Transverse colon (tissue), 4 donors: ENCODE data around the gene IMMP2L. TPM values are rescaled to one million over a fixed set of nuclear protein-coding genes. Genes with fewer than 3 reads are reported as not detected.

Experiments
- DNase-seq: peaks from one replicate; pipeline ENCODE4 v3.0.0-alpha.2; 2019
- H3K27ac ChIP-seq, 4 donors: fragments of 200-600 bp; sonication (generic); 2 replicates each; pipeline ENCODE4 v1.5.1; 2016 to 2018; ENCODE audit warnings: inconsistent platforms in 4 of 4
- H3K27me3 ChIP-seq: fragments of 200-600 bp; sonication (generic); 2 replicates; pipeline ENCODE4 v1.5.1; 2017; ENCODE audit warnings: inconsistent platforms
- H3K36me3 ChIP-seq, 4 donors: fragments of 200-600 bp; sonication (generic); 2 replicates each; pipeline ENCODE4 v1.5.1; 2017 to 2019; ENCODE audit warnings: inconsistent platforms in 4 of 4
- H3K4me1 ChIP-seq, 4 donors: fragments of 200-600 bp; sonication (generic); 2 replicates each; pipeline ENCODE4 v1.5.1; 2017 to 2020; ENCODE audit warnings: inconsistent platforms in 4 of 4
- H3K4me3 ChIP-seq, 4 donors: fragments of 200-600 bp; sonication (generic); 1 replicate in 1 of 4; 2 replicates in 3 of 4; pipeline versions ENCODE4 v1.5.1 to v1.6.1; 2017 to 2019; ENCODE audit warnings: inconsistent platforms in 4 of 4
- H3K9me3 ChIP-seq, 2 donors: fragments of 200-600 bp; sonication (generic); 2 replicates each; pipeline ENCODE4 v1.5.1; 2017 to 2019; ENCODE audit warnings: inconsistent platforms in 2 of 2
- CTCF ChIP-seq, 5 experiments: fragments of 200-600 bp in 3 of 5; fragments of 450-650 bp in 2 of 5; sonication (generic) in 3 of 5; IDR thresholded peaks; 1 replicate in 2 of 5; 2 replicates in 3 of 5; pipeline ENCODE4 v1.5.1; 2016 to 2017; ENCODE audit warnings: antibody characterized with exemption in 5 of 5, inconsistent platforms in 3 of 5, mild to moderate bottlenecking in 2 of 5, moderate library complexity in 1 of 5
- EP300 ChIP-seq: sonication (generic); formaldehyde crosslinking; IDR thresholded peaks from one replicate; pipeline ENCODE4 v1.6.1; 2017; ENCODE audit warnings: antibody characterized with exemption, low read depth
- POLR2A ChIP-seq: fragments of 450-650 bp; IDR thresholded peaks from one replicate; pipeline ENCODE4 v1.6.1; 2016; ENCODE audit warnings: antibody characterized with exemption, mild to moderate bottlenecking, moderate library complexity
- POLR2AphosphoS5 ChIP-seq, 3 donors: sonication (generic); formaldehyde crosslinking; IDR thresholded peaks; one replicate each; pipeline ENCODE4 v1.6.1; 2016; ENCODE audit warnings: antibody characterized with exemption in 3 of 3
- WGBS, 2 donors: methylation state at CpG; one replicate each; pipeline ENCODE4 v1.1.5; 2018; ENCODE audit warnings: low coverage in 1 of 2; 5-methylcytosine and 5-hydroxymethylcytosine counted together
- in situ Hi-C, 4 donors: fragments of 200-750 bp; cut with MboI; loops; one replicate each; pipeline versions ENCODE4 v1.15.0 to v1.15.1; 2017; ENCODE audit warnings: low sequenced_read_pairs in 3 of 4, low pct_ligation_motif_present in 1 of 4, low pct_unique_long_range_greater_than_20kb in 1 of 4
- intact Hi-C: fragments of 100-400 bp; cut with DNase I; formaldehyde crosslinking; loops from one replicate; pipeline ENCODE4 v1.15.1; 2023; ENCODE audit warnings: low total_unique reads
- total RNA-seq, 4 donors: library from RNA; depleted of rRNA; stranded (reverse); fragments of >200 nt; gene quantifications; one replicate each; pipeline ENCODE4 v1.1.0, GENCODE V29; 2016

Gene IMMP2L
- total RNA-seq, 4 donors from 2014 or later = 8.6 to 69.6 (median 10.9) TPM

- no peaks in the 10 kb centered on the region for H3K27me3 ChIP-seq
- H3K4me1 ChIP-seq = no peaks in the 10 kb centered on the region
- no peak for DNase-seq
- 79 to 84% methylated on average over 3 to 4 of the region's 4 CpGs for WGBS, 2 donors
- in situ Hi-C loops = no loop called here
- no peak overlapping the region for H3K4me3 ChIP-seq
- no peaks in the 10 kb centered on the region for H3K9me3 ChIP-seq
- H3K27ac ChIP-seq = no peak overlapping the region
- H3K36me3 ChIP-seq = no peaks in the 10 kb centered on the region
- intact Hi-C loops = no loop called here
- TF ChIP-seq POLR2AphosphoS5 (IDR thresholded peaks at IDR 0.05) = no peak
- no peak for TF ChIP-seq EP300
- TF ChIP-seq CTCF (IDR thresholded peaks at IDR 0.05) = no peak
- no peak for TF ChIP-seq POLR2A
Observed at GRCh38 chr7:111004310-111004901, 557.9 kb downstream of the IMMP2L start.

- no peaks in the 10 kb centered on the region for H3K36me3 ChIP-seq
- DNase-seq = no peak
- intact Hi-C loops = no loop called here
- TF ChIP-seq CTCF (IDR thresholded peaks at IDR 0.05) (no peak), EP300 (no peak), POLR2A (no peak), POLR2AphosphoS5 (IDR thresholded peaks at IDR 0.05) (no peak)
- no peaks in the 10 kb centered on the region for H3K9me3 ChIP-seq
- H3K4me1 ChIP-seq = no peaks in the 10 kb centered on the region
- no peak overlapping the region for H3K27ac ChIP-seq
- H3K4me3 ChIP-seq = no peak overlapping the region
- in situ Hi-C loops = no loop called here
- H3K27me3 ChIP-seq = no peaks in the 10 kb centered on the region
Observed at GRCh38 chr7:111003883-111004282, 558.4 kb downstream of the IMMP2L start.

- DNase-seq = no peak
- Histone ChIP-seq H3K36me3 (no peaks in the 10 kb centered on the region), H3K9me3 (no peaks in the 10 kb centered on the region), H3K27me3 (no peaks in the 10 kb centered on the region), H3K27ac (no peak overlapping the region), H3K4me1 (no peaks in the 10 kb centered on the region), H3K4me3 (no peak overlapping the region)
- in situ Hi-C loops (no loop called here), intact Hi-C loops (no loop called here)
- TF ChIP-seq POLR2AphosphoS5 (IDR thresholded peaks at IDR 0.05) (no peak), POLR2A (no peak), EP300 (no peak), CTCF (IDR thresholded peaks at IDR 0.05) (no peak)
- 94 to 97% methylated on average over 5 of the region's 5 CpGs for WGBS, 2 donors
Observed at GRCh38 chr7:110994028-110994967, 568.0 kb downstream of the IMMP2L start.

GRCh38 chr7:110988890-110989501 is 573.3 kb downstream of the IMMP2L start:
- no peaks in the 10 kb centered on the region for H3K27me3 ChIP-seq
- H3K9me3 ChIP-seq = no peaks in the 10 kb centered on the region
- no peak overlapping the region for H3K27ac ChIP-seq
- DNase-seq = no peak
- H3K4me1 ChIP-seq = no peaks in the 10 kb centered on the region
- intact Hi-C loops (loop anchor here (5.0 kb wide), 1 partner anchor 603 kb away; no protein-coding TSS in a partner anchor), in situ Hi-C loops (no loop called here)
- H3K4me3 ChIP-seq = no peak overlapping the region
- H3K36me3 ChIP-seq = no peaks in the 10 kb centered on the region
- TF ChIP-seq POLR2A = no peak
- TF ChIP-seq EP300 = no peak
- TF ChIP-seq POLR2AphosphoS5 (IDR thresholded peaks at IDR 0.05) = no peak
- TF ChIP-seq CTCF (IDR thresholded peaks at IDR 0.05) = no peak
- WGBS, 2 donors = 92 to 95% methylated on average over 10 of the region's 10 CpGs
